Thoracic aorta (tissue), 2 donors: Measurements from ENCODE around the gene MAPKAPK2. TPM values are rescaled to one million over a fixed set of nuclear protein-coding genes. Genes with fewer than 3 reads are reported as not detected.
A peak's percentile ranks its signal among the peaks of the same experiment; 100 is the strongest.

Source experiments
- ATAC-seq: fragments of 150-250 bp; one replicate; pipeline ENCODE4 v1.8.0; 2017; ENCODE audit warnings: low read depth; ENCODE audit not compliant: insufficient number of reproducible peaks, low FRiP score
- DNase-seq: peaks from one replicate; pipeline ENCODE4 v3.0.0-alpha.2; 2020; ENCODE audit warnings: low spot score
- H3K27ac ChIP-seq, 2 donors: fragments of 200-600 bp; sonication (generic); 1 replicate in 1 of 2; 2 replicates in 1 of 2; pipeline ENCODE4 v1.5.1; 2016; ENCODE audit warnings: mild to moderate bottlenecking in 2 of 2, moderate library complexity in 2 of 2
- H3K27me3 ChIP-seq: fragments of 200-600 bp; sonication (generic); replicated peaks from 2 replicates; pipeline ENCODE4 v1.6.0; 2016; ENCODE audit warnings: mild to moderate bottlenecking; ENCODE audit not compliant: insufficient read depth
- H3K36me3 ChIP-seq: fragments of 200-600 bp; sonication (generic); one replicate; pipeline ENCODE4 v1.5.1; 2016
- H3K4me1 ChIP-seq, 2 donors: fragments of 200-600 bp; sonication (generic); 1 replicate in 1 of 2; 2 replicates in 1 of 2; pipeline versions ENCODE4 v1.5.1 to v1.6.0; 2016; ENCODE audit warnings: low read depth in 2 of 2, mild to moderate bottlenecking in 1 of 2; ENCODE audit not compliant: control insufficient read depth in 1 of 2
- H3K4me3 ChIP-seq: fragments of 200-600 bp; sonication (generic); 2 replicates; pipeline ENCODE4 v1.5.1; 2016; ENCODE audit warnings: mild to moderate bottlenecking
- H3K9me3 ChIP-seq: fragments of 200-600 bp; sonication (generic); 2 replicates; pipeline ENCODE4 v1.5.1; 2016
- total RNA-seq, 2 donors: library from RNA; depleted of rRNA; stranded (reverse); fragments of >200 nt; gene quantifications; one replicate each; pipeline versions ENCODE4 v1.1.0 to v1.2.3, GENCODE V29; 2016
- TF ChIP-seq, protein P1 (sequence below): fragments of 200-600 bp; sonication (generic); IDR thresholded peaks from one replicate; pipeline ENCODE4 v1.5.1; 2019; ENCODE audit warnings: antibody characterized with exemption

The MAPKAPK2 gene
- total RNA-seq, 2 donors from 2014 or later, result 80.7 to 89.2 TPM

DNA sequence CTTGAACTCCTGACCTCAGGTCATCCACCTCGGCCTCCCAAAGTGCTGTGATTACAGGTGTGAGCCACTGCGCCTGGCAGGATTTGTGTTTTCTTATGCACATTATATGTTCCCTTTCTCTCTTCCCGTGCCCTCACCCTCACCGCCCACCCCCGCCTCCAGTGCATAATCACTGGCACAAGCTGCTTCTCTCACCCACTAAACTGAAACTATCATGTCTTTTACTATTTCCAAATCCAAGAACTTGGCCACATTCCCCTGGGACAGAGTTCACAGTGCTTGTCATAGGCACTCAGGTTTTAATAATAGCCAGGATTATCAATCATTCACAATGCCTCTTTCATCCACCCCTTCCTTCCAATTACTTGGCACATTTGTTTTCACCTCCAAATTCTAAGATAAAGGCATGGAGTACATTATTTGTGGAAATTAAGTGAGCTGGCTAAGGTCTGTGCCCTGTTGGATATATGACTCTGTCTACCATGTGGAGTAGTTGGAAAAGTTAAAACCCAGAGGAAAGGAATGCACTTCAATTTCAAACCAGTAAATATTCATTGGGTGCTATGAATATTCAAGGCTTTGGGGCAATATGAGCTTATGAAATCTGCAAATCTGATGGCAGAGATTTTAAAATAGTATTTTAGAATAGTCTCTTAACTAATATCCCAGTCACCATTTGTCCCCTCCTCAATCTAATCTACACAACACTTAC is 17.6 kb upstream of the MAPKAPK2 start:
- ATAC-seq (no peak), DNase-seq (no peak)
- H3K4me1 ChIP-seq, result peaks cover 10 to 13% of the 10 kb centered on the region in 2 donors
- no peak overlapping the region for H3K4me3 ChIP-seq
- no peaks in the 10 kb centered on the region for H3K27me3 ChIP-seq
- no peaks in the 10 kb centered on the region for H3K36me3 ChIP-seq
- H3K27ac ChIP-seq, result no peak overlapping the region
- no peaks in the 10 kb centered on the region for H3K9me3 ChIP-seq
- TF ChIP-seq, protein P1, sequence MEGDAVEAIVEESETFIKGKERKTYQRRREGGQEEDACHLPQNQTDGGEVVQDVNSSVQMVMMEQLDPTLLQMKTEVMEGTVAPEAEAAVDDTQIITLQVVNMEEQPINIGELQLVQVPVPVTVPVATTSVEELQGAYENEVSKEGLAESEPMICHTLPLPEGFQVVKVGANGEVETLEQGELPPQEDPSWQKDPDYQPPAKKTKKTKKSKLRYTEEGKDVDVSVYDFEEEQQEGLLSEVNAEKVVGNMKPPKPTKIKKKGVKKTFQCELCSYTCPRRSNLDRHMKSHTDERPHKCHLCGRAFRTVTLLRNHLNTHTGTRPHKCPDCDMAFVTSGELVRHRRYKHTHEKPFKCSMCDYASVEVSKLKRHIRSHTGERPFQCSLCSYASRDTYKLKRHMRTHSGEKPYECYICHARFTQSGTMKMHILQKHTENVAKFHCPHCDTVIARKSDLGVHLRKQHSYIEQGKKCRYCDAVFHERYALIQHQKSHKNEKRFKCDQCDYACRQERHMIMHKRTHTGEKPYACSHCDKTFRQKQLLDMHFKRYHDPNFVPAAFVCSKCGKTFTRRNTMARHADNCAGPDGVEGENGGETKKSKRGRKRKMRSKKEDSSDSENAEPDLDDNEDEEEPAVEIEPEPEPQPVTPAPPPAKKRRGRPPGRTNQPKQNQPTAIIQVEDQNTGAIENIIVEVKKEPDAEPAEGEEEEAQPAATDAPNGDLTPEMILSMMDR, result no peak

DNA sequence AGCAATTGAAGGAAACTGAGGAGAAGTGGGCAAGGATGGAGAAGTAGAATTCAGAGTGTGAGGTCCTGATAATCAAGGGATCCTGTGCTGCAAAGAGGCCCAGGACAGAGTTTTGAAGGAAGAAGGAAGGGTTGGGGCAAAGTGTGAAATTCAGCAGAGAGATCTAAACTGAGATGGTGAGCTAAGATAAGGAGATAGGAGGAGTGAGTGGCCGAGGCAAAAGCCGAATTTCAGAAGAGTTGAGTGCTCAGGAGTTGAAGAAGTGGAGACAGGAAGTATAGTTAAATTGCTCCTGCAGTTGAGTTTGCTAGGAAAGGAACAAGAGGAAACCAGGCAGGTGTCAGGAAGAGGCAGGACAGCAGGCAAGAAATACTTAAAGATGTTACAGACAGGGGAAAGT is 16.4 kb upstream of the MAPKAPK2 start:
- TF ChIP-seq, protein P1, result no peak
- ATAC-seq, result no peak
- H3K4me3 ChIP-seq, result no peak overlapping the region
- H3K4me1 ChIP-seq, result peaks cover 21 to 25% of the 10 kb centered on the region in 2 donors
- no peak for DNase-seq
- no peaks in the 10 kb centered on the region for H3K27me3 ChIP-seq
- H3K9me3 ChIP-seq, result no peaks in the 10 kb centered on the region
- no peak overlapping the region for H3K27ac ChIP-seq
- H3K36me3 ChIP-seq, result no peaks in the 10 kb centered on the region

DNA sequence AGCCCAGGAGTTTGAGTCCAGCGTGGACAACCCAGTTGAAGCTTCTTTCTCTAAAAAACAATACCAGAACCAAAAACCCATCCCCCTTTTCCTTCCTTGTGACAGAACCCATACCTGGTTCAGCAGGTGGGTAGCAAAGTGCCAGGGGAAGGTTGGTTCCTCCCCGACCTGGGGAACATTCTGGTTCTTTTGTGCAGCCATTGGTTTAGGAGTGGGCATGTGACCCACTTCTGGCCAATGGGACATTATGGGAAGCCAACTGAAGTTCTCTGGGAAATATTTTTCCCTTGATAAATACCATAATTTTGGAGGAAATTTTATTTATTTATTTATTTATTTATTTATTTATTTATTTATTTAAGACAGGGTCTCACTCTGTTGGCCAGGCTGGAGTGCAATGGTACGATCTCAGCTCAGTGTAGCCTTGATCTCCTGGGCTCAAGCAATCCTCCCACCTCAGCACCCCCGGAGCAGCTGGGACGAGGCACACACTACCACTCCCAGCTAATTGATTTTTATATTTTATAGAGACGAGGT is 15.8 kb upstream of the MAPKAPK2 start:
- TF ChIP-seq, protein P1, result no peak

DNA sequence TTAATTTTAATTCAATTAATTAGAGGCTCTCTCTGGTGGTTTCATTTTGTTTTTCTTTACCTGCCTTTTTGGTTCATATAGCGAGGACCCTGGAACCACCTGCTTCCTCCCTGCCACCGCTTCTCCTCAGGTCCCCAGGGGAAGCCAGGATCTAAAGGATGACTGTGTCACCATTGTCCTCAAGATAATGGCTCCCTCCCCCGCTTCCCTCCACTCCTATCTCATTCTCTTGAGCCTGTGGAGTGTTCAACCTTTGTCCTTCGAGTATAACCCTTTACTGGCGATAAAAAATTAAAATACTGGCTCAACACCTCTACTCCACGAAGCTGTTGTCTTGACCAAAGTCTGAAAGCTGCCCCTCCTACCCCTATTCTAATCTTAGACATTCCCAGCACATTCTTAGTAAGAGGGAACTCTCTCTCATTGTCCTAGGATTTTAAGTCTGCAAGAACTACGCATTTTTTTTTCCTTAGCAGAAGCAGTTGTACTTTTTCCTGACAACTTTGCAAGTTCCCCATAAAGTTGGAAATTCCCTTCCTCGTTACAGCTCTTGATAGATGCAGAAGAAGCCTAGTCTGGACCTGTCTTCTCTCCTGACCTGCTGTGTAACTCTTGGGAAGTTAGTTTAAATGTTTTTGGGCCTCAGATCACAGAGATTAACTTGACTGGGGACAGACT is 12.6 kb upstream of the MAPKAPK2 start:
- TF ChIP-seq, protein P1, result no peak
- no peaks in the 10 kb centered on the region for H3K36me3 ChIP-seq
- ATAC-seq, result no peak
- H3K27ac ChIP-seq, result peak overlapping the region; percentile 26 to 58
- H3K4me3 ChIP-seq, result no peak overlapping the region
- DNase-seq, result no peak
- no peaks in the 10 kb centered on the region for H3K9me3 ChIP-seq
- H3K4me1 ChIP-seq, result peaks cover 26 to 40% of the 10 kb centered on the region in 2 donors
- no peaks in the 10 kb centered on the region for H3K27me3 ChIP-seq

More for the DNA sequence above, 15.8 kb upstream of the MAPKAPK2 start:
- Histone ChIP-seq H3K4me1 (peaks cover 15 to 27% of the 10 kb centered on the region in 2 donors), H3K36me3 (no peaks in the 10 kb centered on the region), H3K9me3 (no peaks in the 10 kb centered on the region), H3K27ac (no peak overlapping the region), H3K27me3 (no peaks in the 10 kb centered on the region), H3K4me3 (no peak overlapping the region)
- ATAC-seq, result no peak
- no peak for DNase-seq
